Measurements from ENCODE around the gene NPY1R. TPM values are rescaled to one million over a fixed set of nuclear protein-coding genes. Genes with fewer than 3 reads are reported as not detected.
A peak's percentile ranks its signal among the peaks of the same experiment; 100 is the strongest.

Gene NPY1R
- total RNA-seq, result not detected
- not detected for polyA plus RNA-seq (2013, experiment 1 of 2)
- 0.12 TPM for polyA plus RNA-seq (2013, experiment 2 of 2)
- total RNA-seq, result 0 to 0.14 (median 0) reads per million in 172 experiments

DNA sequence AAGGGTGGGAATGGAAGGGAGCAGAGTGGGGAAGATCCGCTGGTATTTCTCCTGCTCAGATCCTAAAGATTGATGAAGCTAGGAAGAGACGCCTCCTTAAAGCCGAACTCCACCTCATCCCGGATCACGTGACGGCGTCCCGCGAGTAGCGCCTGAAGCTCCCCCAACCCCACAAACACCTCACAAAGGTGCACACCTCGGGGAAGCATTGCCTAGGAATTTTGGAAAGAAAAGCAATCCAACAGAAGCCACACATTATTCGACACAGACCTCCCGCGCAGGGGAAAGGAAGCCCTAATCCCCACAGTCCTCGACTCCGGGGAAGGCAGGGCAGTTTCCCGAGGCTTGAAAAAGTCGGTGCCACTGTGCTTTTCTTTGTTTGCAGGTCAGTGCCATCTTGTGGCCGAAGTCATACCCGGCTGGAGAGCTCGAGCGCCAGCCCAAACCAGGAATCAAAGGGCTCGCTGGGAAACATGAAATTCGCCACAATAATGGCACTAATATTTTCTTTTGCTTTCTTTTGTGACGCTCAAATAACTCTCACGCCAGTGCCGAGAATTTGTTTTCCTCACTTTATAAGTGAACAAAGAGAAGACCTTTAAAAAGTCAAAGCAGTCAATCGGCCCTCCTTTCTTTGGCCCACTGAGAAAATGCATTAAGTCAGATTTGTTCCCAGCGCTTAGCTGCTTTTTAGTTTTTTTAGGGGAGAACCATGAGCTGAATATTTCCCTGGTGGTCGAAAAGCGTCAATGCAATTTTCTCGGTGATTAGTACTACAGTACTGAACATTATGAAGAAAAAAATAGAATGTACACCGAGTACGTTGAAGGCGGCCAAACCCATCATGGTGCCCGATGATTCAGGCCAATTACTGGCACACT, at the start of gene NPY1R:
Gene NPY1R, minus strand, starts transcription at position 71 of the 881 bp plus-strand sequence. CDS start 6,042 bp downstream, outside the sequence.
- Mint-ChIP-seq H3K4me3 (peak within 1 kb of the TSS; percentile 22), H3K27ac (no peak within 1 kb of the TSS), H3K36me3 (ENCODE audit: low read depth) (no peaks in the 10 kb centered on the region), H3K4me1 (ENCODE audit: low read depth) (peaks cover 15% of the 10 kb centered on the region), H3K27me3 (peaks cover 68% of the 10 kb centered on the region), H3K9me3 (no peaks in the 10 kb centered on the region)
- intact Hi-C loops (cut with DNase I, micrococcal nuclease), result loop anchor here in 1 of 2 experiments (5.0 kb wide), 1 partner anchor 835 kb away; no protein-coding TSS in a partner anchor
- H3K36me3 ChIP-seq (ENCODE audit: insufficient read depth, low read length), result no peaks in the 10 kb centered on the region
- H3K4me3 ChIP-seq (ENCODE audit: low read length), result no peak within 1 kb of the TSS
- H3K27ac ChIP-seq (ENCODE audit: low read depth in 1 of 2, low read length in 2 of 2), result no peak within 1 kb of the TSS
- DNase-seq (peak in 4 of 14 experiments; percentile 2 to 29 (median 18)), ATAC-seq (ENCODE audit: poor library complexity) (no peak)
- TF ChIP-seq, protein P1, sequence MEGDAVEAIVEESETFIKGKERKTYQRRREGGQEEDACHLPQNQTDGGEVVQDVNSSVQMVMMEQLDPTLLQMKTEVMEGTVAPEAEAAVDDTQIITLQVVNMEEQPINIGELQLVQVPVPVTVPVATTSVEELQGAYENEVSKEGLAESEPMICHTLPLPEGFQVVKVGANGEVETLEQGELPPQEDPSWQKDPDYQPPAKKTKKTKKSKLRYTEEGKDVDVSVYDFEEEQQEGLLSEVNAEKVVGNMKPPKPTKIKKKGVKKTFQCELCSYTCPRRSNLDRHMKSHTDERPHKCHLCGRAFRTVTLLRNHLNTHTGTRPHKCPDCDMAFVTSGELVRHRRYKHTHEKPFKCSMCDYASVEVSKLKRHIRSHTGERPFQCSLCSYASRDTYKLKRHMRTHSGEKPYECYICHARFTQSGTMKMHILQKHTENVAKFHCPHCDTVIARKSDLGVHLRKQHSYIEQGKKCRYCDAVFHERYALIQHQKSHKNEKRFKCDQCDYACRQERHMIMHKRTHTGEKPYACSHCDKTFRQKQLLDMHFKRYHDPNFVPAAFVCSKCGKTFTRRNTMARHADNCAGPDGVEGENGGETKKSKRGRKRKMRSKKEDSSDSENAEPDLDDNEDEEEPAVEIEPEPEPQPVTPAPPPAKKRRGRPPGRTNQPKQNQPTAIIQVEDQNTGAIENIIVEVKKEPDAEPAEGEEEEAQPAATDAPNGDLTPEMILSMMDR (IDR thresholded peaks at IDR 0.05), result no peak
- CTCF ChIA-PET, result no interaction called here
- POLR2A ChIA-PET, result no interaction called here
- peaks cover 12% of the 10 kb centered on the region for H3K4me1 ChIP-seq (ENCODE audit: insufficient read depth, low read length)
- peaks cover 21 to 39% of the 10 kb centered on the region in 2 experiments for H3K27me3 ChIP-seq (ENCODE audit: control insufficient read depth in 1 of 2, insufficient read depth in 2 of 2, low read length in 2 of 2)
- H3K9me3 ChIP-seq (ENCODE audit: control insufficient read depth in 1 of 2, insufficient read depth in 1 of 2, low read length in 2 of 2), result peaks cover 0 to 11% of the 10 kb centered on the region in 2 experiments

DNA sequence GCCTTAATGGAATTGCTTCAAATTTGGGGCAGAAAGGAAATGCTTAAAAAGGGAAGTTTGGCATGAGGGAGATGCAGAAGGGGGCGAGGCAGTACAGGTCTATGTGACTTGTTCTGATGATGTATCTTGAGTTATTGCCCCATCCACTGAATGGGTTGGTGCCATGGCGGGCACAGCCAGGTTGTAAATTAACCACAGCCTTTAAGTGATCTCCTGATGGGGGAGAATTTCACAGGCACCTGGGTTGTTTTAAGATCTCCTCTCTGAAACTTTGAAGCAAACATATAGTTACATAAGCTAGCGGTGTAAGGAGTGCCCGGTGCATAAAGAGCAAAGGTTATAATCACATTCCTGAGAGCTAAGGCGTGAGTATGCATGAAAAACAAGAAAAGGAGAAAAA, 48.3 kb upstream of the NPY1R start:
- no peak overlapping the region for H3K27ac ChIP-seq (ENCODE audit: low read depth in 1 of 2, low read length in 2 of 2)
- no peaks in the 10 kb centered on the region for H3K36me3 ChIP-seq (ENCODE audit: insufficient read depth, low read length)
- no peak for DNase-seq
- Mint-ChIP-seq H3K27me3 (no peaks in the 10 kb centered on the region), H3K9me3 (no peaks in the 10 kb centered on the region), H3K4me3 (no peak overlapping the region), H3K4me1 (ENCODE audit: low read depth) (no peaks in the 10 kb centered on the region), H3K36me3 (ENCODE audit: low read depth) (no peaks in the 10 kb centered on the region), H3K27ac (no peak overlapping the region)
- intact Hi-C loops (cut with DNase I, micrococcal nuclease), result no loop called here
- ChIA-PET CTCF (no interaction called here), POLR2A (no interaction called here)
- H3K27me3 ChIP-seq (ENCODE audit: control insufficient read depth in 1 of 2, insufficient read depth in 2 of 2, low read length in 2 of 2), result no peaks in the 10 kb centered on the region
- no peaks in the 10 kb centered on the region for H3K4me1 ChIP-seq (ENCODE audit: insufficient read depth, low read length)
- TF ChIP-seq, protein P1 (IDR thresholded peaks at IDR 0.05), result no peak
- no peaks in the 10 kb centered on the region for H3K9me3 ChIP-seq (ENCODE audit: control insufficient read depth in 1 of 2, insufficient read depth in 1 of 2, low read length in 2 of 2)
- H3K4me3 ChIP-seq (ENCODE audit: low read length), result no peak overlapping the region
- no peak for ATAC-seq (ENCODE audit: poor library complexity)

DNA sequence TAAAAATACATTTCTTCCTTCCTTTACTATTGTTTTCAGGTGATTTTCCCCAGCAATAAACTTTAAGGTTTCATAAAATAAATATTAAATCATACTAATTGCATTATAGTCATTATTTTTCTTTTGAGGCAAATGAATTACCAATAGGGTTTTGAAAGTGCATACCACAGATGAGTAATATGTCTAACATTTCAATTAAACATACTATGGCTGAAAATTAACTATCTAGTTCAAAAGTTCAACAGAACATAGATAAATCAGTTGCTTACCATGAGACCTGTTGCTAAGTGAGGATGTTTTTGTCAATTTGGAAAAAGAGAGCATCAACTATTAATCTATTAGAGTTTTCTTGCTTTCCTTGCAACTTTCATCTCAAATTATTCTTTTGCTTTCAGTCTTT, 46.3 kb upstream of the NPY1R start:
- TF ChIP-seq, protein P1 (IDR thresholded peaks at IDR 0.05), result no peak
- ATAC-seq (ENCODE audit: poor library complexity) (no peak), DNase-seq (no peak)
- H3K4me1 ChIP-seq (ENCODE audit: insufficient read depth, low read length), result no peaks in the 10 kb centered on the region
- Mint-ChIP-seq H3K27me3 (peaks cover 4% of the 10 kb centered on the region), H3K4me3 (no peak overlapping the region), H3K9me3 (no peaks in the 10 kb centered on the region), H3K4me1 (ENCODE audit: low read depth) (no peaks in the 10 kb centered on the region), H3K36me3 (ENCODE audit: low read depth) (no peaks in the 10 kb centered on the region), H3K27ac (no peak overlapping the region)
- ChIA-PET CTCF (no interaction called here), POLR2A (no interaction called here)
- no peak overlapping the region for H3K27ac ChIP-seq (ENCODE audit: low read depth in 1 of 2, low read length in 2 of 2)
- H3K27me3 ChIP-seq (ENCODE audit: control insufficient read depth in 1 of 2, insufficient read depth in 2 of 2, low read length in 2 of 2), result no peaks in the 10 kb centered on the region
- intact Hi-C loops (cut with DNase I, micrococcal nuclease), result no loop called here
- no peaks in the 10 kb centered on the region for H3K36me3 ChIP-seq (ENCODE audit: insufficient read depth, low read length)
- no peaks in the 10 kb centered on the region for H3K9me3 ChIP-seq (ENCODE audit: control insufficient read depth in 1 of 2, insufficient read depth in 1 of 2, low read length in 2 of 2)
- H3K4me3 ChIP-seq (ENCODE audit: low read length), result no peak overlapping the region

Measured in CD4-positive, alpha-beta T cell (primary cell).